HL-60/S4 treated with phorbol 12-myristate 13-acetate at 8.2 ng/mL for 4 days and 3 days (cell line): ENCODE results near the gene ZDHHC14.

ENCODE experiments used
- in situ Hi-C: fragments of 300-500 bp; cut with MboI; formaldehyde crosslinking; loops from 2 replicates; pipeline ENCODE4 v1.15.0; 2022; ENCODE audit warnings: low sequenced_read_pairs

The ZDHHC14 gene

DNA sequence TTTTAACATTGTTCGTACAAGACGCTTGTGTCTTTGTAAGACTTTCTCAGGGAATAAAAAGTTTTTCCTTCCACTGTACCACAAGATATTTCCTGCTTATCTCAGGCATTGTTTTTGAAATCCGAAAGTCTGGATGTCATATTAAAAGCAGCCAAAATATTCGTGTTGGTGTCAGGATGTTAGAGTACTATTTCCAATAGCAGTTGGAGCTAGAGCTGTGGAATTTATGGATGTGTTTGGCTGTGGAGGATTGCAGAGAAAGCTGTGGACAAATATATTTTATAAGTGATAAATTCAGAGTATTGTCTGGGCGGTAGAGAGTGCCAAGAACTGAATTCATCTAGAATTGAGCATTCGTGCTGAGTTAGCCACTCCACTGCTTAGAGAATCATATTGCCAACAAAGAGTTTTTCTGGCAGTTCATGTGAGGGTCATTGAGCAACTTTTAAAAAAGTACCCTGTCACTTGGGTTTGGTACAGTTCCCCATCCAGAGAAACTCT lies 57.7 kb downstream of the ZDHHC14 start:
- in situ Hi-C loops: no loop called here

DNA sequence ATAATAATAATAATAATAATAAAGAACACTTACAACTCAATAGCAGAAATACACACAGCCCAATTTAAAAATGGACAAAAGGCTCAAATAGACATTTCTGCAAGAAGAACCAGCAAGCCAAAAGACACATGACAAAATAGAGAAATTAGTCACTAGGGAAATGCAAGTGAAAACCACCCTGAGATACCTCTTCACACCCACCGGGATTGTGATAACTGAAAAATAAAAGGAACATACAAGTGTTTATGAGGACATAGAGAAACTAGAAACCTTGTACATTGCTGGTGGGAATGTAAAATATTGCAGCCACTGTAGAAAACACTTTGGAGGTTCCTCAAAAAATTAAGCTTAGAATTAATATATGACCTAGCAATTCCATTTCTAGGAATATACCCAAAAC lies 59.2 kb downstream of the ZDHHC14 start:
- in situ Hi-C loops: no loop called here

DNA sequence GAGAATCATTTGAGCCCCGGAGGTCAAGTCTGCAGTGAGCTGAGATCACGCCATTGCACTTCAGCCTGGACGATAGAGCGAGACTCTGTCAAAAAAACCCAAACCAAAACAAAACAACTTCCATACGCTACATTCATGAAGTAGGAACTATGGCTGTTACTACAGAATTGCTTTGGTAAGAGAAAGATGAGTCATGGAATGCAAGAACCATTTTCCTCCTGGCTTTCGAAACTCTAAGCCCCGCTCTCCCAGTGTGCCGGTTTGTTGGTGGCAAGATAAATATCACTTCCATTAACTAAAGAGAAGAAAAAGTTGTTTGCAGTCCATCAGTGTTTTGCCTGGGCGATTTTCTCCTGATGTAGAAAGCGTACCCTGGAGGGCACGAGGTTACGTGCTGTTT lies 61.3 kb downstream of the ZDHHC14 start:
- in situ Hi-C loops: no loop called here

DNA sequence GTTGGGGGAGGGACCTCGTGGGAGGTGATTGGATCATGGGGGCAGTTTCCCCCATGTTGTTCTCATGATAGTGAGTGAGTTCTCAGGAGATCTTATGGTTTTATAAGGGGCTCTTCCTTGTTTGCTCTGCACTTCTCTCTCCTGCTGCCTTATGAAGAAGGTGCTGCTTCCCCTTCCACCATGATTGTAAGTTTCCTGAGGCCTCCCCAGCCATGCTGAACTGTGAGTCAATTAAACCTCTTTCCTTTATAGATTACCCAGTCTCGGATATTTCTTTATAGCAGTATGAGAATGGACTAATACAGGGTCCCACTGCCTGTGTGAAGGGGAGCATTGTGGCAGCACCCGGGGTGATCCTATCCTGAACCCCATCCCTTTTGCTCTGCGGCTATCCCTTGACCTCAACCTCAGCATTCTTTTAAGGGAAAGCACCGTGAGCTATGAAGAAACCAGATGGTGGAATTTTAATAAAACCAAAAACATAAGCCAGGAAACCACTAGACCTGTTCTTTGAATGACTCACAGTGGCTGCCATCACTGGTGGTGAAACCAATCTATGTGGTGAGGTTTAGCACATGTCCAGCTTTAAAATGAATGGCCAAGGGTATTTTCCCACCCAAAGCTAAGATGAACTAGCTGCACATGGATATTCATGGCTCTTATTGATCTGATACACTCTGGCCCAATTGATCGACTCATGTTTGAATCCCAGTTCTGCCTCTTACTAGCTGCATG lies 62.2 kb downstream of the ZDHHC14 start:
- in situ Hi-C loops: no loop called here

DNA sequence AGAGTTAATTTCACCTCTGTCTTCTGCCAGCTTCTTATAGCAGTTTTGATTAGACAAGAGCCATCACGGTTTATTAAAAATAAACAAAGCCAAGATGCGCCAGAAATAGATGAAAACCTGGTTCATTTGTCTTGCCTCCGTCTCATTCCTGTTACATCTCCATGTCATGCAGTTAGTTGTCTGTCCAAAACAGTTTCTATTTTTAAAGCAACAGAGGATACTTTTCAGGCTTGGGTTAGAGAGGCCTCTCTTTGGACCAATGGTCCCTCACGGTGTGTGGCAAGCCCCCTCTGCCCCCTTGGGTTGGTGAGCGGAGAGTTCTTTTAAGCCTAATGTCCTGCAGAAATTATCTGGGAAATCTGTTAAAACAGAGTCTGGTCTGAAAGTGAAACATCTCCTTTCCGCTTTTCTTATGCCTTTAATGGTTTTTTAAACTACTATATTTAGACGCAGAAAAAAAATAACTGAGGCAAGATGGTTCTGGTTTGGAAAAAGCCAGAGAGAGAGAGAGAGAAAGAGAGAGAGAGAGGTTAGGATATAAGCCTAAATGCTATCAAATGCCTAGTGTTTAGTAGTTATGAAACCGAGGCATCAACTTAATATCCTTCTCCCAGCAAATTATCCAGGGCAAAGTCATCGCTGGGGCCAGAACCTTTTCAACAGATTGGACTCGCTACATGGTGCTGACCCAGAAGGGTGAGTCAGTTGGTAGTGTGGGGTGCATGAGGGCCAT lies 64.5 kb downstream of the ZDHHC14 start:
- in situ Hi-C loops: no loop called here

DNA sequence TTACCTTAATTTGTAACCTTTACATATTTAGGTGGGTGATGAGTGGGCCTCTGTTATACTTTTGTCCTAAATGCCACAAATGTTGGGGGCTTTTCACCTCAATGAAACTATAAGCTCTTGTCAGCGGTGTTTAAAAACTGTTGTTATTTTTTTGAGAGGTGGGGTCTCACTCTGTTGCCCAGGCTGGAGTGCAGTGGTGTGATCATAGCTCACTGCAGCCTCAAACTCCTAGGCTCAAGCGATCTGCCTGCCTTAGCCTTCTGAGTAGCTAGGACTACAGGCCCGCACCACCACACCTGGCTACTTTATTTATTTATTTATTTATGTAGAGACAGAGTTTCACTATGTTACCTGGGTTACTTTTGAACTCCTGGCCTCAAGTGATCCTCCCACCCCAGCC lies 66.7 kb downstream of the ZDHHC14 start:
- in situ Hi-C loops: no loop called here

DNA sequence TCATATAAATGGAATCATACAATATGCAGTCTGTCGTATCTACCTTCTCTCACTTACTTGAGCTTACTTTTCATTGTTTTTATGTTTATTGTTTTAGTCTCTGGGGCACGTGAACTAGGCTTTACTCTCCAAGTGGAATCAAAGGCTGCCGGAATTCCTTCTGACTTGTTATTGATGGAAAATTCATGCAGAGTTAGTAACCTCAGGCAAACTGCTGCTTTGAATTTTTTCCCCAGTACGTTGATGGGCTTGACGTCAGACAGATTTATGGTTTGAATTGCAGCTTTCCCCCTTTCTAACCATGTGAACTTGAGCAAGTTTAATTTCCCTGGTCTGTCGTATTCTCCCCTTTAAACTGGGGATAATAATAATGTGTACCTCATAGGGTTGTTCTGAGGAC lies 68.6 kb downstream of the ZDHHC14 start:
- in situ Hi-C loops: no loop called here

DNA sequence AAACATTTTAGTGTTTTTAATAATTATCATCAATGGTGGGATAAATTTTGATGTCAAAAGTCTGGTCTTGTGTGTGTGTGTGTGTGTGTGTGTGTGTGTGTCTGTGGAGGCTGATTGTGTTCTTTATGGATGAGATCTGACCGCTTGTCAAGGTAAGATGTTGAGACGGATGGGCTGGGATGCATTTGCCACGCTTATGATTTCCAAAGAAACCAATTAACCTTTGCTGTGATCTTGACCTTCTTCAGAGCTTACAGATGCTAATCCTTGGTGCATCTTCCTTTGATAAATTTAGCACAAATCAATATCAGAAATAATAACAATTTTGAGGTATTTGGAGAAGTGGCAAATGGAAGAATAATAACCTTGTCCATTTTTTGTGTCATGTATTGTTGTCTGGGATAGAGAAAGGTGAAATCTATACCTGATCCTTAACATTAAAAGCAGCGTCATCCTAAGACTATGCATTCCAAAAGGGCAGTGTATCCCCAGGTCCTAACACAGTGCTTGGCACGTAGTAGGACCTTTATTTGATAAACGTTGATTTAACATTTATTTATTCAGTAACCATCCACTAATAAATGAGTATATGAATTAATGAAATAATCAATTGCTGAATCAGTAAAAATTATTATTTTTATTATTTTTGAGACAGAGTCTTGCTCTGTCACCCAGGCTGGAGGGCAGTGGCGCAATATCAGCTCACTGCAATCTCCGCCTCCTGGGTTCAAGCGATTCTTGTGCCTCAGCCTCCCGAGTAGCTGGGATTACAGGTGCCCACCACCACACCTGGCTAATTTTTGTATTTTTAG lies 70.1 kb downstream of the ZDHHC14 start:
- in situ Hi-C loops: no loop called here

DNA sequence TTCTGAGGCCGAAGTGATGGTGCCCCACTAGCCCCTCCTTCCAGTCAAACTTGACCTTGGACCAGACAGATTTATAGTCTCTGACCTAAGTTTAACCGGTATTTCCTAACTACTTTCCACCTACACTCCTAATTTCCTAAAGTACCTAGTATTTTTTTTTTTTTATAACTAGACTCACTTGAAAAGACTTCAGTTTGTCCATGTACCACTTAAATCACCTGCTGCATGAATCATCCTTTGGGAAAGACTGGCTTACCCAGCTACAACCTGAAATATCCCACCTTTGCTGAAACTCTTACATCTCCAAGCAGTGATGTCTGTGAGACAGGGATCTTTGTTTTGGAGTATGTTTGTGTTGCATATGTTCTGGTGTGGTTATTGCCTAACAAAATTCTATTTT lies 71.1 kb downstream of the ZDHHC14 start:
- in situ Hi-C loops: no loop called here

DNA sequence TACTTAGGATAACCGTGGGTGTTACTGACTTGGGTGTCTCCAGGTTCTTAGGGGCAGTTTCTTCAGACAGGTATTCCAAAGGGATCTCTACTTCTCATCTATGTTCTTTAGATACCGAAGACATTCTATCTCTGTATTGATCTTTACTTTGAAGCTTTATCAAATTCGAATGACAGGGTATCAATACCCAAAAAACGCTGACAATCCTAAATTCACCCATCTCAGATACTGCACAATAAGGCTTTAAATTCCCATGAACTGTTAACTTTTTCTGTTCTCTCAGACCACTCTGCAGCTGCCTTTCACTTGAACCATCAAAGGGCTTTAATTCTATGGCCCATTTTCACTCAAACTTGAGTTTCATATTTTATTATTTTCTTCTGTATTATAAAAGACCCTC lies 72.1 kb downstream of the ZDHHC14 start:
- in situ Hi-C loops: no loop called here

DNA sequence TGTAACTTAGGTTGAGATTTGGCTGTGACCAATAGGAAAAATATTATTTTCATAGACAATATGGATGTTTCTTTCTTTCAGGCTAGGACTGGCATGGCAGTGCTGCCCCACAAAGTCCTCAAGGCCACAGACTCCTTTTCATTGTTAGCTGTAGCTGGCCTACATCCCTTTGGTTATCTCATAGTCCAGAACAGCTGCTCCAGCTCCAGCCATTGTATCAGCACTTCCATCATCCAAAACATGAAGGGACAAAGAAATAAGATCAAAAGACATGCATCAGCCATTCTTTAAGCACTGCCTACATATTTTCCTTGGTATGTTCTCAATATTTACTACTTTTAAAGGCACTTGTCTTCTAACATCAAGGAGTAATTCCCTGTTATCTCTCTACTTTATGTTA lies 73.0 kb downstream of the ZDHHC14 start:
- in situ Hi-C loops: no loop called here

DNA sequence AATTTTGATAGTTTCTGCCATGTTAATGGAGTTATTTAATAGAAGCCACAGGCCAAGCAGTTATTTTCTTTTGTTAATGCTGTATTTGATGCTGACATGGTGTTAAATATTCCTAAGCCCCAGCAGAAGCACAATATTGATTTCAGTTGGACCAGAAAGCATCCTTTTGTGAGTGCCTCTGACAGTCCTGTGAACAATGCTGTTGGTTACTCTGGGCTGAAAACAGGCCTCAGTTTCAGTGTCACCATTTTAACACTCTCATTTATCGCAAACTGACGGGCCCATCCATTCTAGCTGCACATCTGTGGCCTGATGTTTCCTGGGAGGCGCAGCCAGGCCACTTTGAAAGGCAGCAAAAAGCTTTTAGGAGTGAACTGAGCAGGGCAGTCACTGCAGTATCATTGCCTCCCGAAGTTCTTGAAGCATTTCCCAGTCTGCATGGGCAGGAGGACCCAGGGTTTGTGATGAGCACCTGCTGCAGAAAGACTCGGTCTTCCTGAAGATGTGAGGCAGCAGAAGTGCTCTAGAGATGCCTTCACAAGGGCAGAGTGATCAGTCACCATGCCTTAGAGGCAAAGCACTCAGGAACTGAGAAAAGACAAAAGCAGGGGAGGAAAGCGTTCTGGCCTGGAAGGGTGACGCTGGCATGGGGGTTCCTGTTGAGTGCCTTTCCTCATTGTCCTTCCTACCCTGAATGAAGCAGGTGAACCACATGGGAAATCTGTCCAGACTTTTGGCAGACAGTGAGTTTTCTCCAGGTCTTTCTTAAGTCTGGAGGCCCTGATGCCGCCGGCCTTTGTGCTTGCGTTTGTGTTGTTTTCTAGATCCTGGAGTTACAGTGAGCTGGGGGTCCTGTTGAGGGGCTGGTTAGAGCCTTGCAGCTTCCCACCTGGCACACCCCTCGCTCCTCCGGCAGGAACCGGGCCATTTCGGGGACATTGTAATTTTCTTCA lies 74.0 kb downstream of the ZDHHC14 start:
- in situ Hi-C loops: no loop called here

DNA sequence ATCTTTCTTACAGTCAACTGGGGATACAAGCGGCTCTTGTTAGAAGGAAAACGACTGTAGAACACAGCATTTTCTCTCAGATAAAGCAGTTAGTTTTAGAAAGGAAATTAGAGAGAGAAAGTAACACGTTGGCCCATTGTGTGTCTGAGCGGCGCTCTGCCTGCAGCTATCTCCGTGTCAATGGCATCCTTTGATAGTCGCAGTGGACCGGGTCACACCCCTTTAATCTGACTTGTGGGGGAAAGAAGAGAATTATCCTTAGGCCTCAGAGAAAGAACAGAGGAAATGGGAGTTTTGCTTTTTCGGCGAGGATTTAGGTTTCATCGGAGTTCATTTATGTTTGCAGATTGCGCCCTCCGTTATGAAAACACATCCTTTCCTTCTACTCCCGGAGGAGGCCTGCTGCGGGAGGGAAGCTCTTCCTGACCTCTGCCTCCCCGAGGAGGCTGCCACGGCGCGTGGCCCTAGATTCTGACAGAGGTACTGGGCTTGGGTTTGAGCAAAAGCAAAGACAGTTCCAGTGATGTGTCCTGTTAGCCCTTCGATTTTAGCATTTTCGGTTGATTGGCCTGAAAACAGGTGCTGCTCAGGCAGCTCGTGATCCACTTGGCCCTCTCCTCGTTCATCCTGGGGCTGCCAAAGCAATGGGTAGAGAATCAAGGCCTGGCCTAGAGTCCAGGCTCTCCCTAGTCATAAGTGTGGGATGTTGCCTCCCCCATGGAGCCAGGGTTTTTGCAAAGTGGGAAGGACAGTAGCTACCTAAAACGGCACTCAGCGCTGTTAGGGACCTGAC lies 74.9 kb downstream of the ZDHHC14 start:
- in situ Hi-C loops: no loop called here

DNA sequence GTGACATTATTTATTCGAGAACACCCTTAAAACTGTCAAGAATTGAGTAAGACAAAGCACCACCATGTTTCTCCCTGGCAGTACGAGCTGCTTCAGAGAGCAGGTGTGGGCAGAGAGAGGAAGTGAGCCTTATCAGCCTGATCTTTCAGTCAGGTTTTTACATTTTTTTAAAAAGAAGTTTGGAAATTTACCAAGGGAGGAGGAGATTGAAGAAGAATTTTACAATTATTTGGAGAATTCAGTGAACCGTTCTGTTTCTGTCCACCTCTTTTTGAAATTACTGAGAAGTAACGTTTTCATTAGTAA lies 75.5 kb downstream of the ZDHHC14 start:
- in situ Hi-C loops: no loop called here

DNA sequence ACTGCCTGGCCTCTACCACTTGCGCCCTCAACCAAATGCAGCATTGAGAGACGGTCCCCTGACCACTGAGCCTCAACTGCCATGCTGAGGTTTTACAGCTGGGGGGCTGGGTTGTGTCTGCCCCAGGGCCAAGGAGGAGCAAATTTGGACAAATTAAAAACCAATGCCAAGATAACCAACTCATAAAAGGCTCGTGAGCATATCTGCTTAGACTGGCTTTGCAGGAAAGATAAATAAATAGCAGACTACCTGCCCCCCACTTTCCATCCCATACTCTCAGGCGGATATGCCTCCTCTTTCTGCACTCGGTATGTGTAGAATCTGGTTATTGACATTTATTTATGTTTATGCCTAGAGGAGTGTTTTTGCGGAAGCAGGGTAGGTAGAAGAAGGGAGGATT lies 76.8 kb downstream of the ZDHHC14 start:
- in situ Hi-C loops: no loop called here

DNA sequence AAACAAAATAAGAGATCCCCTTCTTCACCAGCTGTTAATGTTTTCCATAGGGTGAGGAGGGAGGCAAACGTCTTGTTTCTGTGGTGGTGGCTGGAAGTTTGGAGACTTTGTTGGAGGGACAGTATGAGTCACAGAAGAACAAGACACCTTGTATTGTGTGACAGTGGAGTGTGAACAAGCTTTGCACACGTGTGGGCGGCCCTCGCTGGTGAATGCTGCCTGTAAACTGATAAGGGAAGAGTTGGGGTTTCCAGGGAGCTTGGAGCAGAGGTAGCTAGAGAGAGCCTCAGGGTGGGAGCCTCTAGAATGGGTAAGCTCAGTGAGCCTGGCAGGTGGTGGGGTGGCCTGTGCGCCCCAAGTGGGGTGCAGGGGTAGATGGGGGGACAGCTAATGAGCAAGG lies 78.3 kb downstream of the ZDHHC14 start:
- in situ Hi-C loops: no loop called here

DNA sequence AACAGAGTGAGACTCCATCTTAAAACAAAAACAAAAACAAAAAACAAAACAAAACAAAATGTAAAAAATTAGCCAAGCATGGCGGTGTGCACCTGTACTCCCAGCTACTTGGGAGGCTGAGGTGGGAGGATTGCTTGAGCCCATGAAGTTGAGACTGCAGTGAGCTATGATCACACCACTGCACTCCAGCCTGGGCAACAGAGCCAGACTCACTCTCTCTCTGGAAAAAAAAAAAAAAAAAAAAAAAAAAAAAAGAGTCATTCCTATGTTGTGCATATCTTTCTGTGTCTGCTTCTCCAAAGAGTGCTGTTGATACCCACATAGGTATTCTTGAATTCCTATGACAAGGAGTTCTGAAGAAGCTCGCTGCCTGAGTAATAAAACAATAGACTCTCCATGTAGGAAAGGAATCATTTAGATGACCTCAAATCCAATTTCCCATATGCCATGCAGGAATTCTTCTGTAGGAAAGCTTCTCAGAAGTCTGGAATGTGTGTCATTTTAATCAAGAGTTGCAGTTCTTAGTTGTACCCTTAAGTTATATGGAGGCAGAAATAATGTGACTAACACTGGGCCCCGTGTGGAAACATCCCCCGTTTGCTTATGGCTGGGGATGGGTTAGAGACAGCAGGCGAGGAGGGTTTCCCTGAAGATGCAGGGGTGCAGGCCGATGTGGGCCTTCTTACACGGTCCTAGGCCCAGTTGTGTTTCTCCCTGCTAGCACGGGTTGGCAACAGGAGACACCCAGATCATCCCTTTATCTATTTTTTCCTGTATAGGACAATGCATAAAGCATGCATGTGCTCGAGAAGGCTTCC lies 79.4 kb downstream of the ZDHHC14 start:
- in situ Hi-C loops: no loop called here

DNA sequence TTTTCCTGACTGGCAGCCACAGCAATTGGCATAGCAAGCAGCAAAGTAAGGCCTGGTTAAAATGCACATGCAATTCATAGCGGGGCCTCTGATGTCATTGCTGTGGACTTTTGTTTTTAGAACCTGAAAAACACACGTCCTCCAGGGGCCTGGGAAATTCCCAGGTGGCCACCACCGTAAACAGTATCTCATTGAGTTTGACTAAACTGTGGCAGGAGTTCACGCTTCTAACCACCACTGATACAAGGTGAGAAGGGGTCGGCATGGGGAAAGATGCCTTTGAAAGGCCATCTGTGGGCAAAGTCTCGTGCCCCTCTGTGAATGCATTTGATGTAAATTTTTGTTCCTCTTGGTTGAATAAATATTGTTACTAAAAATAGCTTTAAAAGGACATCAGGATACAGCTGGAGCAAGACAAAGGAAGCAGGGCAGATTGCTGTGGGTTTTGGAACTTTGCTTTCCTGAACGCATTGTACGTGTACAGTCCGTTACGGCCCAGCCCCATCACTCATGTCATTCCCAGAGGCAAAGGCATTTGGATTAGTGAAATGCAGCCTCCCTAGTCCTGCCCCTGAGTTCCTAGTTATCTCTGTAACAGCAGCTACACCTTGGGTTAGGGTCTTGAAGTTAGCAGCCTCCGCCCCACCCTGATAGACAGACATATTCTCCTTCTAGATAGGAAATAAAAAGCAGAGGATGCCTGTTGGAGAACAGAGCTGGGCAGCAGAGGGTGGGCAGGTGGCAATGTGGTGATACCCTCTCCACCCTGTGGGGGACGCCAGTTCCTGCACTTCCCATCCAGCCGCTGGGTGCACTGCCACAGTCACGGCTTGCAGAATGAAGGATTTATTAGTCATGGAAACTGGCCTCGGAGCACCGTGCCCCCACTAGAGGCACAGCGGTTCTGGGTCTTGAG lies 80.3 kb downstream of the ZDHHC14 start:
- in situ Hi-C loops: no loop called here
